Fibroblast of mammary gland (primary cell): ENCODE data around the gene CST4.
"Not testable (repeated sequence)": the region's sequence is repeated elsewhere in the genome, so short reads cannot be mapped to it uniquely, and the experiment has no call there.

Experiments
- DNase-seq: peaks from one replicate; pipeline ENCODE4 v3.0.0-alpha.2; 2010; ENCODE audit warnings: low read depth
- H3K4me3 ChIP-seq: 2 replicates; pipeline ENCODE4 v1.5.1; 2011; ENCODE audit warnings: low read depth, mild to moderate bottlenecking, low read length, moderate library complexity; ENCODE audit not compliant: control insufficient read depth
- CTCF ChIP-seq: conservative IDR thresholded peaks from 2 replicates; pipeline ENCODE4 v1.5.1; 2011; ENCODE audit warnings: low read depth, low read length, inconsistent platforms; ENCODE audit not compliant: control insufficient read depth, insufficient read depth

The CST4 gene

GRCh38 chr20:23688684-23689398, at the start of gene CST4:
CST4 (minus strand) TSS chr20:23689038; CDS start chr20:23688969, 69 bp downstream.
- DNase-seq = not testable (repeated sequence)

GRCh38 chr20:23735391-23735790, 46.6 kb upstream of the CST4 start:
- not testable (repeated sequence) for DNase-seq

More at GRCh38 chr20:23688684-23689398, at the start of gene CST4:
- not testable (repeated sequence) for H3K4me3 ChIP-seq

GRCh38 chr20:23734949-23735348, 46.1 kb upstream of the CST4 start:
- DNase-seq = not testable (repeated sequence)

More at GRCh38 chr20:23735391-23735790, 46.6 kb upstream of the CST4 start:
- H3K4me3 ChIP-seq = not testable (repeated sequence)

GRCh38 chr20:23734440-23734839, 45.6 kb upstream of the CST4 start:
- H3K4me3 ChIP-seq, DNase-seq: not testable (repeated sequence)

More at GRCh38 chr20:23734949-23735348, 46.1 kb upstream of the CST4 start:
- H3K4me3 ChIP-seq = not testable (repeated sequence)

GRCh38 chr20:23727016-23727415, 38.2 kb upstream of the CST4 start:
- DNase-seq = no peak
- H3K4me3 ChIP-seq = no peak overlapping the region
- no peak for TF ChIP-seq CTCF

- DNase-seq = no peak
- no peak overlapping the region for H3K4me3 ChIP-seq
- TF ChIP-seq CTCF = no peak
Observed at GRCh38 chr20:23725102-23725501, 36.3 kb upstream of the CST4 start.

GRCh38 chr20:23723659-23724307, 34.9 kb upstream of the CST4 start:
- not testable (repeated sequence) for H3K4me3 ChIP-seq
- peak; percentile 36 for TF ChIP-seq CTCF
- peak; percentile 24 for DNase-seq

- H3K4me3 ChIP-seq, DNase-seq: not testable (repeated sequence)
Observed at GRCh38 chr20:23722851-23723250, 34.0 kb upstream of the CST4 start.

GRCh38 chr20:23721962-23722361, 33.1 kb upstream of the CST4 start:
- TF ChIP-seq CTCF = no peak
- DNase-seq = no peak
- no peak overlapping the region for H3K4me3 ChIP-seq

GRCh38 chr20:23719351-23719750, 30.5 kb upstream of the CST4 start:
- H3K4me3 ChIP-seq, DNase-seq: not testable (repeated sequence)

- DNase-seq, H3K4me3 ChIP-seq: not testable (repeated sequence)
Observed at GRCh38 chr20:23711778-23712177, 22.9 kb upstream of the CST4 start.
